HEK293T (cell line): ENCODE data around the gene IGSF8.

Source experiments
- CTCF ChIA-PET: fragments of 350-600 bp; formaldehyde crosslinking; extraction: SDS; loops from one replicate; lab custom pipeline; 2021; ENCODE audit warnings: antibody characterized with exemption, inconsistent platforms; lab: Yijun Ruan, JAX
- POLR2A ChIA-PET: fragments of 350-600 bp; formaldehyde crosslinking; extraction: SDS; loops from one replicate; lab custom pipeline; 2020; ENCODE audit warnings: antibody characterized with exemption, inconsistent platforms; lab: Yijun Ruan, JAX
- DNase-seq: peaks from one replicate; pipeline ENCODE4 v3.0.0; 2012; ENCODE audit warnings: mixed read lengths; ENCODE audit errors: extremely low spot score
- ARNT ChIP-seq: fragments of 450-650 bp; IDR thresholded peaks from 2 replicates; pipeline ENCODE4 v1.6.1; 2017; ENCODE audit warnings: mild to moderate bottlenecking
- BHLHE40 ChIP-seq: fragments of 450-650 bp; IDR thresholded peaks from 2 replicates; pipeline ENCODE4 v1.6.1; 2016; ENCODE audit warnings: mild to moderate bottlenecking, moderate library complexity, borderline replicate concordance
- CTBP1 ChIP-seq: fragments of 450-650 bp; IDR thresholded peaks from 2 replicates; pipeline ENCODE4 v1.6.1; 2016; ENCODE audit warnings: borderline replicate concordance
- ELF4 ChIP-seq: fragments of 450-650 bp; IDR thresholded peaks from 2 replicates; pipeline ENCODE4 v1.6.1; 2017; ENCODE audit warnings: antibody characterized with exemption
- FOXA1 ChIP-seq: fragments of 450-650 bp; IDR thresholded peaks from 2 replicates; pipeline ENCODE4 v1.6.1; 2016; ENCODE audit warnings: mild to moderate bottlenecking
- FOXK2 ChIP-seq: fragments of 450-650 bp; IDR thresholded peaks from 2 replicates; pipeline ENCODE4 v1.6.1; 2016; ENCODE audit warnings: mild to moderate bottlenecking
- FOXM1 ChIP-seq: fragments of 450-650 bp; IDR thresholded peaks from 2 replicates; pipeline ENCODE4 v1.6.1; 2017; ENCODE audit warnings: mild to moderate bottlenecking, borderline replicate concordance
- HDGF ChIP-seq: fragments of 450-650 bp; IDR thresholded peaks from 2 replicates; pipeline ENCODE4 v1.6.1; 2017; ENCODE audit warnings: antibody characterized with exemption, borderline replicate concordance
- L3MBTL2 ChIP-seq: fragments of 450-650 bp; conservative IDR thresholded peaks from 2 replicates; pipeline ENCODE4 v1.6.1; 2016; ENCODE audit warnings: mild to moderate bottlenecking
- LEF1 ChIP-seq: fragments of 450-650 bp; IDR thresholded peaks from 2 replicates; pipeline ENCODE4 v1.6.1; 2017; ENCODE audit warnings: mild to moderate bottlenecking, borderline replicate concordance
- NFRKB ChIP-seq: fragments of 450-650 bp; IDR thresholded peaks from 2 replicates; pipeline ENCODE4 v1.6.1; 2016; ENCODE audit warnings: mild to moderate bottlenecking, moderate library complexity
- SP1 ChIP-seq: fragments of 450-650 bp; IDR thresholded peaks from 2 replicates; pipeline ENCODE4 v1.6.1; 2017
- SUZ12 ChIP-seq: fragments of 450-650 bp; IDR thresholded peaks from 2 replicates; pipeline ENCODE4 v1.6.1; 2016; ENCODE audit warnings: mild to moderate bottlenecking
- TARDBP ChIP-seq: fragments of 450-650 bp; IDR thresholded peaks from 2 replicates; pipeline ENCODE4 v1.6.1; 2016
- ZNF384 ChIP-seq: fragments of 450-650 bp; IDR thresholded peaks from 2 replicates; pipeline ENCODE4 v1.6.1; 2016
- TF ChIP-seq, protein P1 (sequence below): fragments of 450-650 bp; IDR thresholded peaks from 2 replicates; pipeline ENCODE4 v1.6.1; 2016

IGSF8 gene

DNA sequence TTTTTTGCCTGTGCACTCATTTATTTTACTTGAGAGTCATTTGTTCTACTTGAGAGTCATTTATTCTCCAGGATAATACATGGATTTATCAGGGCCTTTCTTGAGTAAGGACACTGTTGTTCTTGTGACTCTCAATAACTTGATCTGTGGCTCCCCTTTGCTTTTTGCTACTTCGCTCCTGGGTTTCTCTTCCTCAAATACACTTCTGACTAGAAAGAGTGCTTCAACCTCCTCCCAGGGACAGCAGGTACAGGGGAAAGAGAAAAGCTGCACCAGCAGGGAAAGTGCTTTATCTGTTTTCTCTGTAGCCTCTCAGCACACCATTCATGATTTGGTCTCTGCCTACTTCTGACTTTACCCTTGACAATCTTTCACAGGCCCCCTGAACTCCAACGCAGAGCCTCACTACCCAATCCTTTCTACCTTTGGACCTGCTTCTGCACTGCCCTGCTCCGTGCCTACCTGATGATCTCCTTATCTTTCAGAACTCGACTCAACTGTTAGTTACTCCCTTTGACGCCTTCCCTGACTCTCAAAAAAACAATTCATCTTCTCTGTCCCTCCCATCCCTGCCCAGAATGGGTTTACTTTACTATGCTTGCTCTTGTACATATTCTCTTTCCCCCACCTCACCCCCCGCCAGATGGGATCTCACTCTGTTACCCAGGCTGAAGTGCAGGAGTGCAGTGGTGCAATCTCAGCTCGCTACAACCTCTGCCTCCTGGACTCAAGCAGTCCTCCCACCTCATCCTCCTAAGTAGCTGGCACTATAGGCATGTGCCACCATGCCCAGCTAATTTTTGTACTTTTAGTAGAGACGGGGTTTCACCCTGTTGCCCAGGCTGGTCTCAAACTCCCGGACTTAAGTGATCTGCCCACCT lies 51.1 kb downstream of the IGSF8 start:
- TF ChIP-seq FOXA1 (no peak), L3MBTL2 (no peak)
- DNase-seq = no peak
- POLR2A ChIA-PET = no interaction called here
- CTCF ChIA-PET = interaction anchor here (0.6 to 3.7 kb wide), 20 partner anchors 8 to 1382 kb away, joined by 3 to 43 read pairs (median 6); partner anchors contain the start of genes KCNJ10, KCNJ9 and PIGM

DNA sequence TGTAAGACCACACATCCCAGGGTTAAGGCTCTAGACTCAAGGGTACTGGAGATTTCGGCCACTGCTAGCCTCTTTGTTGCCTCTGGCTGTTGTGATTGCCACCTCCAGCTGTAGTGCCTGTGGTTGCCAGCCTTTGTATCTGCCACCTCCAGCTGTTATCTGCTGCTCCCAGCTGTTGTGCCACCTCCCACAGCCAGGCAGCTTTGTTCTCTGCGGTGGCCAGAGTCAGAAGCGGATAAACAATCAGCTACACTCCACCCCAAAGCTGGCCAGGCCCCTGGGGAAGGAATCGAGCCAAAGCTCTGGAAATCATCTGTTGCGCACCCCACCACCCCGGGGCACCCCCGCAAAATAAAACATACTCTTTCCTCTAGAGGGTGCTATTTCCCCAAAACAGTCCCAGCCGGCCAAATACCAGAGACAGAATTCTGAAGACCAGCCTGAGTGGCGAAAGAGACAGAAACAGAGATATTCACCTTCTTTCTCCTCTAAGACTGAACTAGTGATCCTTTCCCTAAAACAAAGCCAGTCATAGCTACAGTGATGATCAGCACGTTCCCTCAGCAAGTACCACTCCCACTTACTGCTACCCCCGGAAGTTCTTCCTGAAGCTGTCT lies 51.8 kb downstream of the IGSF8 start:
- peak; percentile 67 for DNase-seq
- CTCF ChIA-PET = interaction anchor here (0.6 to 3.7 kb wide), 24 partner anchors 8 to 1382 kb away, joined by 3 to 43 read pairs (median 4); partner anchors contain the start of genes KCNJ10, KCNJ9 and PIGM

DNA sequence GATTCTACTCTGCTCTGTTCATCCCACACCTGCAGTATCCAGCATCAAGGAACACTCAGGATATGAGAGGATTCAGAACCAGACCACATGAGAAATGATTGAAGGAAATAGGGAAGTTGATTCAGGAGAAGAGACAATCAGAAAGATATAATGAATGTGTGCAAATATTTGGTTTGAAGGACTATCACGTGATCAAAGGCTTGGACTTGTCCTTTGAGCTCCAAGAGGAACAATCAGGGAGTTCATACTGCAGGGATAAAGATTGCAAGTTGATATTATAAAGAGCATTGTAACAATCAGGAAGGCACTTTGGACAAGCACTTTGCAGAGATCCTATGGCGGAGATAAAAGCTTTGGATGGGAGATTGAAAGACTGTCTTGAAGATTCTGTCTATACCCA lies 52.8 kb downstream of the IGSF8 start:
- CTCF ChIA-PET = interaction anchor here (1.0 to 3.7 kb wide), 15 partner anchors 8 to 72 kb away, joined by 3 to 43 read pairs (median 7); partner anchors contain the start of genes KCNJ10, KCNJ9 and PIGM
- POLR2A ChIA-PET = interaction anchor here (0.7 kb wide), 1 partner anchor 120 kb away, joined by 3 read pairs; the partner anchor contains the start of gene TAGLN2
- DNase-seq = no peak
- TF ChIP-seq ELF4 = no peak
- no peak for TF ChIP-seq SUZ12
- TF ChIP-seq TARDBP = no peak
- no peak for TF ChIP-seq NFRKB
- no peak for TF ChIP-seq FOXK2
- TF ChIP-seq BHLHE40 = no peak
- TF ChIP-seq FOXA1 = no peak

More for the DNA sequence above, 51.8 kb downstream of the IGSF8 start:
- POLR2A ChIA-PET = no interaction called here
- TF ChIP-seq L3MBTL2 (no peak), TARDBP (no peak), SUZ12 (no peak), CTBP1 (no peak), FOXM1 (no peak), SP1 (no peak), ELF4 (no peak), NFRKB (no peak), ARNT (no peak), LEF1 (no peak), FOXA1 (no peak), HDGF (no peak), ZNF384 (no peak), BHLHE40 (no peak)
- TF ChIP-seq, protein P1, sequence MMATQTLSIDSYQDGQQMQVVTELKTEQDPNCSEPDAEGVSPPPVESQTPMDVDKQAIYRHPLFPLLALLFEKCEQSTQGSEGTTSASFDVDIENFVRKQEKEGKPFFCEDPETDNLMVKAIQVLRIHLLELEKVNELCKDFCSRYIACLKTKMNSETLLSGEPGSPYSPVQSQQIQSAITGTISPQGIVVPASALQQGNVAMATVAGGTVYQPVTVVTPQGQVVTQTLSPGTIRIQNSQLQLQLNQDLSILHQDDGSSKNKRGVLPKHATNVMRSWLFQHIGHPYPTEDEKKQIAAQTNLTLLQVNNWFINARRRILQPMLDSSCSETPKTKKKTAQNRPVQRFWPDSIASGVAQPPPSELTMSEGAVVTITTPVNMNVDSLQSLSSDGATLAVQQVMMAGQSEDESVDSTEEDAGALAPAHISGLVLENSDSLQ = no peak

DNA sequence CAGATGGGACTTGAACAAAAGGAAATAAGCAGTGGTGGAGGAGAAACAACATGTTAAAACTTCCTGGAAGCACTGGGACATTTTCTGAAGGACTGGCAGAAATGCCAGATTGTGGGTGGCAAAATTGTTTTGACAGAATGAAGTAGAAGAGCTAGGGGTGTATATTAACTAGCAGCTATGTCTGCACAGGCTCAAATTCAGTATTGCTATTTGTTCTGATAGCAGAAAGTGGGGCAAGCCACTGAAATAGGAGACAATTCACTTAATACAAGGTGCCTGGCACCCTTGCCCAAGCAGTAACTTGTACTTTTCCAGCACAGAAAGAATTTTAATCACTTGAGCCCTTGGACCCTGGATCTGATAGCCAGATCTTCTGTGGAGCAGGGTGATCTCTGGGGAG lies 54.9 kb downstream of the IGSF8 start:
- ChIA-PET CTCF (no interaction called here), POLR2A (interaction anchor here (0.9 kb wide), 1 partner anchor 12 kb away, joined by 3 read pairs; the partner anchor contains the start of gene PIGM)
- TF ChIP-seq FOXA1 (no peak), L3MBTL2 (no peak), BHLHE40 (no peak), LEF1 (no peak)
- DNase-seq = no peak
